A549 (cell line): ENCODE results near the gene MAP7D2. TPM values are rescaled to one million over a fixed set of nuclear protein-coding genes. Genes with fewer than 3 reads are reported as not detected.

Source experiments
- ATAC-seq, 2 experiments: fragments of 200-7000 bp in 1 of 2; fragments of >200 bp in 1 of 2; cut with Nextera tagmentation in 1 of 2; cut with Tn5 transposase in 1 of 2; 3 replicates each; pipeline versions ENCODE4 v1.8.0 to v1.9.1; 2018 to 2020; ENCODE audit warnings: mild to moderate bottlenecking in 1 of 2, moderate library complexity in 1 of 2
- CTCF ChIA-PET: fragments of 300-600 bp; sonication (Branson Sonifier 250); formaldehyde crosslinking; extraction: SDS; loops from one replicate; lab custom pipeline; 2021; ENCODE audit warnings: antibody characterized with exemption, inconsistent platforms; lab: Yijun Ruan, JAX
- POLR2A ChIA-PET: fragments of 350-600 bp; formaldehyde crosslinking; extraction: SDS; loops from one replicate; lab custom pipeline; 2021; ENCODE audit warnings: antibody characterized with exemption, inconsistent platforms; lab: Yijun Ruan, JAX
- DNase-seq, 2 experiments: peaks; one replicate each; pipeline versions ENCODE4 v3.0.0 to v3.0.0-alpha.2; 2011 to 2016; ENCODE audit warnings: low read depth in 1 of 2, low spot score in 1 of 2
- FAIRE-seq: peaks from 2 replicates; lab custom pipeline; 2011; peaks lifted over from hg19 to GRCh38; lab: Jason Lieb, UNC
- H3K27ac ChIP-seq, 2 experiments: fragments of >200 bp; sonication (Bioruptor Twin); formaldehyde crosslinking; 3 replicates each; pipeline ENCODE4 v1.5.1; 2016 to 2017
- H3K4me1 ChIP-seq: fragments of >200 bp; sonication (Bioruptor Twin); formaldehyde crosslinking; 3 replicates; pipeline ENCODE4 v1.6.1; 2016
- H3K4me2 ChIP-seq: fragments of >200 bp; sonication (Bioruptor Twin); formaldehyde crosslinking; 3 replicates; pipeline ENCODE4 v1.6.1; 2016
- H3K4me3 ChIP-seq: fragments of >200 bp; sonication (Bioruptor Twin); formaldehyde crosslinking; 3 replicates; pipeline ENCODE4 v1.5.1; 2016
- H3K9me3 ChIP-seq: fragments of >200 bp; sonication (Bioruptor Twin); formaldehyde crosslinking; 3 replicates; pipeline ENCODE4 v1.6.1; 2016
- BCL3 ChIP-seq: fragments of >200 bp; sonication (Bioruptor Twin); formaldehyde crosslinking; IDR thresholded peaks from 3 replicates; pipeline ENCODE4 v1.6.1; 2016
- BHLHE40 ChIP-seq: IDR thresholded peaks from 2 replicates; pipeline ENCODE4 v1.6.1; 2012; ENCODE audit warnings: low read depth, low read length, inconsistent platforms
- CBX2 ChIP-seq: fragments of 200-600 bp; sonication (generic); IDR thresholded peaks from 2 replicates; pipeline ENCODE4 v1.6.1; 2016; ENCODE audit warnings: low read depth, mild to moderate bottlenecking, borderline replicate concordance
- CTCF ChIP-seq: fragments of >200 bp; sonication (Bioruptor Twin); formaldehyde crosslinking; IDR thresholded peaks from 3 replicates; pipeline ENCODE4 v1.5.1; 2016
- E2F6 ChIP-seq: IDR thresholded peaks from 2 replicates; pipeline ENCODE4 v1.6.1; 2012; ENCODE audit warnings: low read depth, borderline replicate concordance
- EHF ChIP-seq: fragments of 250-450 bp; sonication (Bioruptor Pico); IDR thresholded peaks from 2 replicates; pipeline ENCODE4 v1.5.0; 2020; ENCODE audit warnings: mild to moderate bottlenecking
- EHMT2 ChIP-seq: fragments of 200-600 bp; sonication (generic); IDR thresholded peaks from 2 replicates; pipeline ENCODE4 v1.6.1; 2016; ENCODE audit warnings: antibody characterized with exemption, low read depth, mild to moderate bottlenecking, moderate library complexity
- ESRRA ChIP-seq: fragments of 150-350 bp; IDR thresholded peaks from 2 replicates; pipeline ENCODE4 v1.6.1; 2014; ENCODE audit warnings: mild to moderate bottlenecking, low read length, borderline replicate concordance
- FOSB ChIP-seq: fragments of 250-450 bp; sonication (Bioruptor Pico); IDR thresholded peaks from 2 replicates; pipeline ENCODE4 v1.5.0; 2020; ENCODE audit warnings: mild to moderate bottlenecking, moderate library complexity
- GATA3 ChIP-seq: IDR thresholded peaks from 2 replicates; pipeline ENCODE4 v1.6.1; 2012; ENCODE audit warnings: borderline replicate concordance
- HOXA7 ChIP-seq: fragments of 250-450 bp; sonication (Bioruptor Pico); IDR thresholded peaks from 2 replicates; pipeline ENCODE4 v1.5.0; 2020; ENCODE audit warnings: mild to moderate bottlenecking, moderate library complexity
- HOXB13 ChIP-seq: fragments of 250-450 bp; sonication (Bioruptor Pico); IDR thresholded peaks from 2 replicates; pipeline ENCODE4 v1.5.0; 2020; ENCODE audit warnings: low read depth, mild to moderate bottlenecking, moderate library complexity
- JUN ChIP-seq, 2 experiments: fragments of >200 bp; sonication (Bioruptor Twin); formaldehyde crosslinking; IDR thresholded peaks; 2 replicates in 1 of 2; 3 replicates in 1 of 2; pipeline ENCODE4 v1.6.1; 2016 to 2017
- MAX ChIP-seq: IDR thresholded peaks from 2 replicates; pipeline ENCODE4 v1.6.1; 2012
- MYC ChIP-seq: IDR thresholded peaks from 2 replicates; pipeline ENCODE4 v1.6.1; 2012; ENCODE audit warnings: mild to moderate bottlenecking, inconsistent platforms, low read length, improper control_type of control experiment, borderline replicate concordance
- NR3C1 ChIP-seq: fragments of >200 bp; sonication (Bioruptor Twin); formaldehyde crosslinking; IDR thresholded peaks from 3 replicates; pipeline ENCODE4 v1.6.1; 2017
- PHF8 ChIP-seq: fragments of 200-600 bp; sonication (generic); IDR thresholded peaks from 2 replicates; pipeline ENCODE4 v1.6.1; 2016; ENCODE audit warnings: low read depth, mild to moderate bottlenecking, antibody characterized with exemption, moderate library complexity, borderline replicate concordance
- POLR2A ChIP-seq: IDR thresholded peaks from 2 replicates; pipeline ENCODE4 v1.6.1; 2012; ENCODE audit warnings: mild to moderate bottlenecking, low read length
- RARB ChIP-seq: fragments of 250-450 bp; sonication (Bioruptor Pico); IDR thresholded peaks from 2 replicates; pipeline ENCODE4 v1.8.0; 2021; ENCODE audit warnings: mild to moderate bottlenecking, moderate library complexity
- RNF2 ChIP-seq: fragments of 200-600 bp; sonication (generic); IDR thresholded peaks from 2 replicates; pipeline ENCODE4 v1.6.1; 2016; ENCODE audit warnings: low read depth, mild to moderate bottlenecking, antibody characterized with exemption, moderate library complexity, borderline replicate concordance
- SMC3 ChIP-seq: fragments of >200 bp; sonication (Bioruptor Twin); formaldehyde crosslinking; IDR thresholded peaks from 3 replicates; pipeline ENCODE4 v1.6.1; 2018; ENCODE audit warnings: inconsistent platforms
- ZNF302 ChIP-seq: fragments of 250-450 bp; sonication (Bioruptor Pico); IDR thresholded peaks from 2 replicates; pipeline ENCODE4 v1.9.0; 2021; ENCODE audit warnings: inconsistent platforms, mild to moderate bottlenecking, moderate library complexity
- ZSCAN20 ChIP-seq: fragments of 250-450 bp; sonication (Bioruptor Pico); IDR thresholded peaks from 2 replicates; pipeline ENCODE4 v1.8.0; 2022; ENCODE audit warnings: mild to moderate bottlenecking, moderate library complexity
- WGBS: methylation state at CpG from one replicate; pipeline ENCODE4 v1.1.6; 2017; ENCODE audit errors: missing lambda C conversion rate; 5-methylcytosine and 5-hydroxymethylcytosine counted together
- polyA plus RNA-seq, 4 experiments: library from polyadenylated mRNA; depleted of rRNA in 3 of 4; stranded (reverse); fragments of >200 nt; fragmentation: RNase III in 1 of 4; extraction: RNeasy Plus Mini Kit Qiagen cat#74134 plus additional on column Dnase treatment in 1 of 4; gene quantifications; 2 replicates in 3 of 4; 3 replicates in 1 of 4; pipeline ENCODE4 v1.2.3, GENCODE V29; 2011 to 2017

Gene MAP7D2
- polyA plus RNA-seq, 2 of the 4 experiments (the other 2 are of a cell fraction) = 9.4 to 11.6 TPM

GRCh38 chrX:20141281-20142220 is 24.8 kb upstream of the MAP7D2 start, which contains the start of gene EIF1AX:
EIF1AX (minus strand) TSS chrX:20141838; CDS start chrX:20141640, 198 bp downstream.
- FAIRE-seq (peak; percentile 100), DNase-seq (peak; percentile 62 to 98), ATAC-seq (peak; percentile 97 to 98)
- Histone ChIP-seq H3K4me3 (peak within 1 kb of the TSS; percentile 99), H3K4me1 (peaks cover 34% of the 10 kb centered on the region), H3K9me3 (no peaks in the 10 kb centered on the region), H3K27ac (peak within 1 kb of the TSS; percentile 95 to 96), H3K4me2 (peak within 1 kb of the TSS; percentile 82)
- TF ChIP-seq RARB (CRISPR knock-in tag) (no peak), RNF2 (no peak), E2F6 (0 out of 2 replicates have a peak, but pooled peaks have one; percentile 27), ESRRA (no peak), MAX (peak; percentile 49; the same call in 1 of the 2 replicates), ZNF302 (CRISPR knock-in tag) (no peak), JUN (IDR thresholded peaks at IDR 0.05) (peak; percentile 55 to 76; a peak in 2 of 5 replicates), CBX2 (no peak), BCL3 (peak; percentile 72; the same call in 2 of the 3 replicates), PHF8 (peak; percentile 43; the same call in 1 of the 2 replicates), POLR2A (peak; percentile 47)
- ChIA-PET POLR2A (interaction anchor here (0.9 to 1.9 kb wide), 4 partner anchors 9 to 237 kb away, joined by 3 to 7 read pairs (median 4); no protein-coding TSS in a partner anchor), CTCF (interaction anchor here (1.0 kb wide), 1 partner anchor 116 kb away, joined by 3 read pairs; no protein-coding TSS in a partner anchor)
- WGBS = 4% methylated on average over 21 of the region's 82 CpGs

- Histone ChIP-seq H3K9me3 (no peaks in the 10 kb centered on the region), H3K4me2 (peak overlapping the region; percentile 82), H3K4me3 (peak overlapping the region; percentile 99), H3K27ac (peak overlapping the region; percentile 37 to 95; a peak in 4 of 6 replicates), H3K4me1 (peaks cover 40% of the 10 kb centered on the region)
- 5% methylated on average over 3 of the region's 3 CpGs for WGBS
- no peak for ATAC-seq
- FAIRE-seq = no peak
- CTCF ChIA-PET = interaction anchor here (1.0 kb wide), 1 partner anchor 117 kb away, joined by 3 read pairs; no protein-coding TSS in a partner anchor
- TF ChIP-seq GATA3 (no peak), MYC (no peak), NR3C1 (no peak), CBX2 (no peak), EHMT2 (no peak), EHF (CRISPR knock-in tag) (no peak), ZSCAN20 (CRISPR knock-in tag) (no peak), BHLHE40 (no peak), ZNF302 (CRISPR knock-in tag) (no peak), HOXB13 (CRISPR knock-in tag) (no peak), SMC3 (no peak), CTCF (no peak), FOSB (CRISPR knock-in tag) (no peak), HOXA7 (CRISPR knock-in tag) (no peak), PHF8 (no peak), RARB (CRISPR knock-in tag) (no peak)
- DNase-seq = no peak
- POLR2A ChIA-PET = interaction anchor here (1.9 kb wide), 1 partner anchor 8 kb away, joined by 7 read pairs; no protein-coding TSS in a partner anchor
Measured at GRCh38 chrX:20140420-20140819, 23.7 kb upstream of the MAP7D2 start.
